Loucy (cell line): ENCODE measurements around the gene CCDC187.

ENCODE experiments used
- H2AFZ ChIP-seq: fragments of 200-600 bp; sonication (generic); 2 replicates; pipeline ENCODE4 v1.6.0; 2016; ENCODE audit warnings: antibody characterized with exemption, mild to moderate bottlenecking, low read length, moderate library complexity
- H3F3A ChIP-seq: fragments of 200-600 bp; 2 replicates; pipeline ENCODE4 v1.6.0; 2016; ENCODE audit warnings: antibody characterized with exemption, low read depth, mild to moderate bottlenecking
- H3K27me3 ChIP-seq: fragments of 200-600 bp; sonication (generic); 2 replicates; pipeline ENCODE4 v1.6.1; 2014; ENCODE audit warnings: low read length, mild to moderate bottlenecking; ENCODE audit not compliant: insufficient read depth, poor library complexity, severe bottlenecking
- H3K36me3 ChIP-seq: fragments of 200-600 bp; sonication (generic); 2 replicates; pipeline ENCODE4 v1.6.1; 2016; ENCODE audit warnings: low read length; ENCODE audit not compliant: insufficient read depth
- H3K4me1 ChIP-seq: fragments of 200-600 bp; sonication (generic); 2 replicates; pipeline ENCODE4 v1.5.1; 2014; ENCODE audit warnings: low read length, mild to moderate bottlenecking; ENCODE audit not compliant: insufficient read depth, poor library complexity, severe bottlenecking
- H3K4me2 ChIP-seq: fragments of 200-600 bp; sonication (generic); 2 replicates; pipeline ENCODE4 v1.6.0; 2014; ENCODE audit warnings: antibody characterized with exemption, low read length, low read depth, mild to moderate bottlenecking; ENCODE audit not compliant: poor library complexity, severe bottlenecking
- H3K4me3 ChIP-seq: fragments of 200-600 bp; sonication (generic); 2 replicates; pipeline ENCODE4 v1.5.1; 2014; ENCODE audit warnings: low read length, mild to moderate bottlenecking, mixed read lengths; ENCODE audit not compliant: poor library complexity, severe bottlenecking
- H3K79me2 ChIP-seq: fragments of 200-600 bp; sonication (generic); 2 replicates; pipeline ENCODE4 v1.6.1; 2014; ENCODE audit warnings: low read length; ENCODE audit not compliant: insufficient read depth
- H3K9ac ChIP-seq: fragments of 200-600 bp; sonication (generic); 2 replicates; pipeline ENCODE4 v1.6.0; 2014; ENCODE audit warnings: mild to moderate bottlenecking, low read depth, low read length, moderate library complexity; ENCODE audit not compliant: poor library complexity, severe bottlenecking
- H3K9me2 ChIP-seq: fragments of 200-600 bp; sonication (generic); replicated peaks from 2 replicates; pipeline ENCODE4 v1.6.1; 2016; ENCODE audit warnings: low read depth, low read length, mixed read lengths
- H3K9me3 ChIP-seq: fragments of 200-600 bp; sonication (generic); 2 replicates; pipeline ENCODE4 v1.6.1; 2014; ENCODE audit warnings: mild to moderate bottlenecking, antibody characterized with exemption, low read length, low read depth; ENCODE audit not compliant: insufficient read depth
- H4K20me1 ChIP-seq: fragments of 200-600 bp; sonication (generic); 2 replicates; pipeline ENCODE4 v1.6.0; 2014; ENCODE audit warnings: antibody characterized with exemption, low read length, mild to moderate bottlenecking; ENCODE audit not compliant: insufficient read depth, poor library complexity, severe bottlenecking
- EZH2phosphoT487 ChIP-seq: fragments of 200-600 bp; IDR thresholded peaks from 2 replicates; pipeline ENCODE4 v1.6.1; 2018; ENCODE audit warnings: antibody characterized with exemption, mild to moderate bottlenecking, moderate library complexity, borderline replicate concordance
- TF ChIP-seq, protein P1 (sequence below): fragments of 200-600 bp; sonication (generic); conservative IDR thresholded peaks from 2 replicates; pipeline ENCODE4 v1.5.1; 2014; ENCODE audit warnings: mild to moderate bottlenecking, antibody characterized with exemption, low read length

The CCDC187 gene

DNA sequence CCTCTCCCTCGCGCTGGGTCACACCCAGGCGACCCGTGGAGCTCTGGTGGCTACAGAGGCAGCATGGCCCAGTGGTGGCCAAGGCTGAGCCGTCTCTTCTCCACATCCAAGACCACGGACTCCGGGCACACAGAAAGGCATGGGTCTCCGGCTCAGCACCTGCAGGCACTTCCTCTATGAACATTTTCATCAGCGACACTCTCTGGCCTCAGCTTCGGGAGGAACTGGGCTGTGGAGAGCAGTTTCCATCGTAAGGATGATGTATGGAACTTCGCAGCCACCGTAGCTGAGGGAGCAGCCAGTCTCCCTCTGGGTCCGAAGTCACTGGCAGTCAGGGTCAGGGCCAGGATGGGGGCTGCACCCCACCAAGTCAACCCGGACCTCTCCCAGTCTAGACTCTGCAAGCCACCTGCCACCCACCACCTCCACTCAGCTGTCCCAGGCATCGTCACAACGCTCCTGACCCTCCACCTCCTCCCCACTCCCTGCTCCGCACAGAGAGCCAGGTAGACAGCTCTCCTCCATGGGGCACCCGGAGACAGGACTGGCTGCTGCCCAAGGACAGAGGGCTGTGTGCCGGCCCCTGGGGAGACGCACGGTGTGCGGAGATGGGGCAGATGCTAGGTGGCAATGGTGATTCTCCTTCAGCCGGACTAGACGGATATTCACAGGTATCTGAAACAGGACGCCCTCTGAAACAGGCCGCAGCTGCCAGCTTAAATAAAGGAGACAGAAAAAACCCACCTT lies 68.0 kb downstream of the CCDC187 start:
- Histone ChIP-seq H3K79me2 (peaks cover 89% of the 10 kb centered on the region), H3K9me2 (no peaks in the 10 kb centered on the region), H3K9ac (no peak overlapping the region), H3K4me3 (no peak overlapping the region), H3K4me2 (no peak overlapping the region), H2AFZ (no peak overlapping the region), H3F3A (no peaks in the 10 kb centered on the region), H3K4me1 (peaks cover 66% of the 10 kb centered on the region), H4K20me1 (peaks cover 7% of the 10 kb centered on the region), H3K27me3 (no peaks in the 10 kb centered on the region), H3K9me3 (no peaks in the 10 kb centered on the region), H3K36me3 (peaks cover 24% of the 10 kb centered on the region; the same call in 1 of the 2 replicates)
- TF ChIP-seq EZH2phosphoT487, result no peak
- TF ChIP-seq, protein P1, sequence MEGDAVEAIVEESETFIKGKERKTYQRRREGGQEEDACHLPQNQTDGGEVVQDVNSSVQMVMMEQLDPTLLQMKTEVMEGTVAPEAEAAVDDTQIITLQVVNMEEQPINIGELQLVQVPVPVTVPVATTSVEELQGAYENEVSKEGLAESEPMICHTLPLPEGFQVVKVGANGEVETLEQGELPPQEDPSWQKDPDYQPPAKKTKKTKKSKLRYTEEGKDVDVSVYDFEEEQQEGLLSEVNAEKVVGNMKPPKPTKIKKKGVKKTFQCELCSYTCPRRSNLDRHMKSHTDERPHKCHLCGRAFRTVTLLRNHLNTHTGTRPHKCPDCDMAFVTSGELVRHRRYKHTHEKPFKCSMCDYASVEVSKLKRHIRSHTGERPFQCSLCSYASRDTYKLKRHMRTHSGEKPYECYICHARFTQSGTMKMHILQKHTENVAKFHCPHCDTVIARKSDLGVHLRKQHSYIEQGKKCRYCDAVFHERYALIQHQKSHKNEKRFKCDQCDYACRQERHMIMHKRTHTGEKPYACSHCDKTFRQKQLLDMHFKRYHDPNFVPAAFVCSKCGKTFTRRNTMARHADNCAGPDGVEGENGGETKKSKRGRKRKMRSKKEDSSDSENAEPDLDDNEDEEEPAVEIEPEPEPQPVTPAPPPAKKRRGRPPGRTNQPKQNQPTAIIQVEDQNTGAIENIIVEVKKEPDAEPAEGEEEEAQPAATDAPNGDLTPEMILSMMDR, result no peak

- Histone ChIP-seq H3K9me2 (no peaks in the 10 kb centered on the region), H3K79me2 (peaks cover 89% of the 10 kb centered on the region), H3F3A (no peaks in the 10 kb centered on the region), H3K4me1 (peaks cover 69% of the 10 kb centered on the region), H3K36me3 (peaks cover 24% of the 10 kb centered on the region; the same call in 1 of the 2 replicates), H3K4me2 (no peak overlapping the region), H3K4me3 (no peak overlapping the region), H3K9ac (no peak overlapping the region), H3K27me3 (no peaks in the 10 kb centered on the region), H2AFZ (no peak overlapping the region), H4K20me1 (peaks cover 7% of the 10 kb centered on the region), H3K9me3 (no peaks in the 10 kb centered on the region)
- TF ChIP-seq, protein P1, result no peak
- TF ChIP-seq EZH2phosphoT487, result no peak
Measured at GRCh38 chr9:136235171-136235570, 68.7 kb downstream of the CCDC187 start.

GRCh38 chr9:136234597-136234996 lies 69.3 kb downstream of the CCDC187 start:
- TF ChIP-seq, protein P1, result no peak
- no peak for TF ChIP-seq EZH2phosphoT487
- H3K9me2 ChIP-seq, result no peaks in the 10 kb centered on the region
- peaks cover 89% of the 10 kb centered on the region for H3K79me2 ChIP-seq
- peaks cover 24% of the 10 kb centered on the region; the same call in 1 of the 2 replicates for H3K36me3 ChIP-seq
- H3F3A ChIP-seq, result no peaks in the 10 kb centered on the region
- peaks cover 64% of the 10 kb centered on the region for H3K4me1 ChIP-seq
- H3K9me3 ChIP-seq, result no peaks in the 10 kb centered on the region
- peaks cover 5% of the 10 kb centered on the region for H4K20me1 ChIP-seq
- no peaks in the 10 kb centered on the region for H3K27me3 ChIP-seq
- peak overlapping the region; percentile 88 for H3K9ac ChIP-seq
- no peak overlapping the region for H2AFZ ChIP-seq
- H3K4me2 ChIP-seq, result no peak overlapping the region
- no peak overlapping the region for H3K4me3 ChIP-seq
